D721Med (cell line): ENCODE data around the gene SFXN5.

ENCODE experiments used
- DNase-seq: peaks from one replicate; pipeline ENCODE4 v3.0.0; 2011; ENCODE audit warnings: low spot score; ENCODE audit not compliant: insufficient read length
- FAIRE-seq: peaks from 2 replicates; lab custom pipeline; 2011; peaks lifted over from hg19 to GRCh38; lab: Jason Lieb, UNC
- CTCF ChIP-seq: IDR thresholded peaks from 2 replicates; pipeline ENCODE4 v1.5.1; 2012; ENCODE audit warnings: mild to moderate bottlenecking, control low read depth; ENCODE audit not compliant: insufficient read depth; ENCODE audit errors: missing control alignments

SFXN5 gene

GRCh38 chr2:72956936-72957335 lies 114.6 kb downstream of the SFXN5 start:
- FAIRE-seq (no peak), DNase-seq (no peak)
- TF ChIP-seq CTCF = no peak

- TF ChIP-seq CTCF = no peak
- no peak for FAIRE-seq
- no peak for DNase-seq
Observed at GRCh38 chr2:72956050-72956395, 115.5 kb downstream of the SFXN5 start.

- no peak for FAIRE-seq
- no peak for TF ChIP-seq CTCF
- DNase-seq = no peak
Observed at GRCh38 chr2:72955228-72956049, 116.1 kb downstream of the SFXN5 start.

- TF ChIP-seq CTCF = no peak
- FAIRE-seq = no peak
- no peak for DNase-seq
Observed at GRCh38 chr2:72954376-72955227, 116.9 kb downstream of the SFXN5 start.

- DNase-seq = no peak
- no peak for FAIRE-seq
- TF ChIP-seq CTCF = no peak
Observed at GRCh38 chr2:72953976-72954375, 117.5 kb downstream of the SFXN5 start.

GRCh38 chr2:72953528-72953927 lies 118.0 kb downstream of the SFXN5 start:
- FAIRE-seq = no peak
- no peak for TF ChIP-seq CTCF
- no peak for DNase-seq

- no peak for TF ChIP-seq CTCF
- no peak for DNase-seq
- FAIRE-seq = no peak
Observed at GRCh38 chr2:72952961-72953360, 118.6 kb downstream of the SFXN5 start.
